Mucosa of rectum (tissue), 2 donors: ENCODE measurements around the gene EBF3.

Experiments used
- H3K27ac ChIP-seq, 2 donors: one replicate each; pipeline ENCODE4 v1.7.0; 2013; ENCODE audit warnings: inconsistent platforms in 2 of 2, low read depth in 2 of 2, low read length in 2 of 2
- H3K27me3 ChIP-seq, 2 donors: one replicate each; pipeline ENCODE4 v1.7.0; 2013; ENCODE audit warnings: low read length in 2 of 2; ENCODE audit not compliant: control insufficient read depth in 2 of 2, insufficient read depth in 2 of 2
- H3K36me3 ChIP-seq, 2 donors: one replicate each; pipeline ENCODE4 v1.7.0; 2013; ENCODE audit warnings: low read length in 2 of 2; ENCODE audit not compliant: control insufficient read depth in 2 of 2, insufficient read depth in 2 of 2
- H3K4me1 ChIP-seq, 2 donors: one replicate each; pipeline ENCODE4 v1.7.0; 2013; ENCODE audit warnings: low read length in 2 of 2, mild to moderate bottlenecking in 1 of 2; ENCODE audit not compliant: control insufficient read depth in 2 of 2, insufficient read depth in 2 of 2
- H3K4me3 ChIP-seq, 2 donors: one replicate each; pipeline ENCODE4 v1.7.0; 2013; ENCODE audit warnings: low read length in 2 of 2
- H3K9ac ChIP-seq, 2 donors: one replicate each; pipeline ENCODE4 v1.7.0; 2013; ENCODE audit warnings: low read length in 2 of 2, low read depth in 1 of 2, mild to moderate bottlenecking in 1 of 2
- H3K9me3 ChIP-seq, 2 donors: one replicate each; pipeline ENCODE4 v1.7.0; 2013; ENCODE audit warnings: low read length in 2 of 2; ENCODE audit not compliant: control insufficient read depth in 2 of 2
- donor health status: healthy.
- donor health status: Normal muscosa, but diverticular disease.

Gene EBF3

GRCh38 chr10:129897871-129898626 lies 66.0 kb downstream of the EBF3 start:
- no peaks in the 10 kb centered on the region for H3K36me3 ChIP-seq
- no peak overlapping the region for H3K9ac ChIP-seq
- H3K27ac ChIP-seq, result no peak overlapping the region
- peaks cover 0 to 2% of the 10 kb centered on the region in 2 donors for H3K27me3 ChIP-seq
- no peaks in the 10 kb centered on the region for H3K9me3 ChIP-seq
- H3K4me1 ChIP-seq, result no peaks in the 10 kb centered on the region
- no peak overlapping the region for H3K4me3 ChIP-seq

- no peaks in the 10 kb centered on the region for H3K9me3 ChIP-seq
- H3K36me3 ChIP-seq, result no peaks in the 10 kb centered on the region
- H3K27ac ChIP-seq, result no peak overlapping the region
- H3K27me3 ChIP-seq, result peaks cover 0 to 2% of the 10 kb centered on the region in 2 donors
- H3K9ac ChIP-seq, result no peak overlapping the region
- no peaks in the 10 kb centered on the region for H3K4me1 ChIP-seq
- no peak overlapping the region for H3K4me3 ChIP-seq
Measured at GRCh38 chr10:129896860-129897200, 67.2 kb downstream of the EBF3 start.

GRCh38 chr10:129896136-129896859 lies 67.8 kb downstream of the EBF3 start:
- Histone ChIP-seq H3K4me1 (no peaks in the 10 kb centered on the region), H3K9ac (no peak overlapping the region), H3K27me3 (peaks cover 0 to 2% of the 10 kb centered on the region in 2 donors), H3K9me3 (no peaks in the 10 kb centered on the region), H3K4me3 (no peak overlapping the region), H3K27ac (no peak overlapping the region), H3K36me3 (no peaks in the 10 kb centered on the region)

- H3K27ac ChIP-seq, result no peak overlapping the region
- peaks cover 0 to 2% of the 10 kb centered on the region in 2 donors for H3K27me3 ChIP-seq
- no peaks in the 10 kb centered on the region for H3K4me1 ChIP-seq
- H3K36me3 ChIP-seq, result no peaks in the 10 kb centered on the region
- H3K9me3 ChIP-seq, result no peaks in the 10 kb centered on the region
- no peak overlapping the region for H3K4me3 ChIP-seq
- no peak overlapping the region for H3K9ac ChIP-seq
Measured at GRCh38 chr10:129895811-129896135, 68.3 kb downstream of the EBF3 start.

GRCh38 chr10:129894698-129895097 lies 69.4 kb downstream of the EBF3 start:
- H3K36me3 ChIP-seq, result no peaks in the 10 kb centered on the region
- H3K27me3 ChIP-seq, result peaks cover 0 to 2% of the 10 kb centered on the region in 2 donors
- no peak overlapping the region for H3K4me3 ChIP-seq
- no peaks in the 10 kb centered on the region for H3K9me3 ChIP-seq
- H3K9ac ChIP-seq, result no peak overlapping the region
- no peaks in the 10 kb centered on the region for H3K4me1 ChIP-seq
- no peak overlapping the region for H3K27ac ChIP-seq

- no peaks in the 10 kb centered on the region for H3K9me3 ChIP-seq
- no peak overlapping the region for H3K9ac ChIP-seq
- no peak overlapping the region for H3K27ac ChIP-seq
- H3K4me3 ChIP-seq, result no peak overlapping the region
- no peaks in the 10 kb centered on the region for H3K4me1 ChIP-seq
- no peaks in the 10 kb centered on the region for H3K27me3 ChIP-seq
- no peaks in the 10 kb centered on the region for H3K36me3 ChIP-seq
Measured at GRCh38 chr10:129893104-129894089, 70.7 kb downstream of the EBF3 start.

DNA sequence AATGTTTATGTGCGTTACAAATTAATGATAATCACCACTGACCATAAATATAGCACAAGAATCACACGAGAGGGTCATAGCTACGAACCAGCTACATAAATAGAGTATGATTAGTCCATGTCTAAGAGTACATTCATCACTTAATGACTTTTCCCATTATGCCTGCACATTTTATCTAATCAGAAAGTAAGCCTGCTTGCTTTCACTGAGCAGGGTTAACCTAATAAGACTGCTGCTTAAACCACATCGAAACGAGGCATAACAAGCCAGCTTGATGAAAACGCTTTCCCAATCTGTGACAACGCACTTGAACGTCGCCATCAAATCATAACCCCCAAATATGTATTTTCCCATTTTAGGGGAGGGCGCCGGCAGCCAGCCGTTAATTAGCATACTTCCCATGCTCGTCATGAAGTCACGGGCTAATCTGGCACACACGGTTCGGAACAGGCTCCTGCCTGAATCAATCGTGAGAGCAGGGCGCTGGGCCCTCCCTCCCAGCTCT lies 71.5 kb downstream of the EBF3 start:
- Histone ChIP-seq H3K9me3 (no peaks in the 10 kb centered on the region), H3K4me1 (no peaks in the 10 kb centered on the region), H3K27ac (no peak overlapping the region)

DNA sequence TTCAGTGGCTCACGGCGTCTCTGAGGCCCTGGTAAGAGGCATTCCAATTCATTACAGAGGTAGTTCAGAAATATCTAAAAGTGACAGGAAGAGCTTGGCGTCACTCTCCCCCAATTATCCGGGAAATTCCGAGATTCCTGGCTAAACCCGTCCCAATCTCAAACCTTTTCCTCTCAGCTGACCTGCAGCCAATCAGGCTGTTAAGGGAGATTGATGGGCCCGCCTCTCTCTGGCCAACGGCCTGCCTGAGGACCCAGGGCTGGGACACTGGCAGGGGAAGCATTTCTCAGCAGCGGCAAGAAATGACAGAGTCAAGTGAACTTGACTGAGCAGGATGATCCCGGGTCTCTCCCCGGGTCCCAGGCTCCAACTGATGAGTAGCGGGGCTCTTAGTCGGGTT lies 72.3 kb downstream of the EBF3 start:
- no peaks in the 10 kb centered on the region for H3K36me3 ChIP-seq
- no peaks in the 10 kb centered on the region for H3K4me1 ChIP-seq
- no peaks in the 10 kb centered on the region for H3K27me3 ChIP-seq
- H3K27ac ChIP-seq, result no peak overlapping the region
- no peak overlapping the region for H3K4me3 ChIP-seq
- no peaks in the 10 kb centered on the region for H3K9me3 ChIP-seq
- H3K9ac ChIP-seq, result no peak overlapping the region

More for the DNA sequence above, 71.5 kb downstream of the EBF3 start:
- Histone ChIP-seq H3K27me3 (no peaks in the 10 kb centered on the region), H3K9ac (no peak overlapping the region), H3K36me3 (no peaks in the 10 kb centered on the region), H3K4me3 (no peak overlapping the region)

DNA sequence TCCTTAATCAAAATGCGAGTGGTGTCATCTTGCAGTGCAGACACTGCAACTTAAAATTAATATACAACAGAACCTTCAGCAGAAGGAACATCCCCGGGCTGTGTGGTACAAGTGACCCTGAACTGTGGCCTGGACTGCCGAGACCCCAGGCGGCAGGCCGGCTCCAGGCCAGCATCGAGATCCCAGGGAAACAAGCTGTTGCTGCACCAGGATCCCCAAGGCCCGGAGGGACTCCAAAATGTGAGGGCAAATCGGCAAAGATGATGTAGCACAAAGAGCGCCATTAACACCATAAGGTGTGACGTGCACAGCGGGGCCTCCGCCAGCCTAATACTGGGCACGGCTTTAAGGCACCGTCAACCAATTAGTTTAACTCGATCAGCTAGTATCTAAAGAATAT lies 73.9 kb downstream of the EBF3 start:
- H3K9ac ChIP-seq, result no peak overlapping the region
- H3K4me3 ChIP-seq, result no peak overlapping the region
- H3K9me3 ChIP-seq, result no peaks in the 10 kb centered on the region
- no peak overlapping the region for H3K27ac ChIP-seq
- H3K27me3 ChIP-seq, result no peaks in the 10 kb centered on the region
- no peaks in the 10 kb centered on the region for H3K36me3 ChIP-seq
- H3K4me1 ChIP-seq, result no peaks in the 10 kb centered on the region
